ENCODE measurements around the gene CCDC50.

DNA sequence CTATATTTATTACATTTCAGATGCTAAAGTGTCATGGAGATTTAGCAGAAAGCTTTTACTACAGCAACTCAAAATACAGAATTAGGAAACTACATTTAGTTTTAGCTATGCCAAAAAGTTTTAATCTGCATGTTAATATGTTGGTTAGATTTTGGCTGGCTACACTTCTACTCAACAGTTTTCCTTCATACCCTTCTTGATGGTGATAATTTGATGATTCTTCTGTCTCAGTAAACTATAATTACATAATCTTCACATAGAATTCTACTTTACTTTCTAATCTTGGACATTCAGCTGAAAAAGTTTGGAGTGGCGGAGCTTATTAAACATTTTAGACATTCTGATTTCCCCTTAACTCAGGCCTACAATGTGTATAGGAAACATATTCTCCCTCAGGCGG is 11.2 kb downstream of the CCDC50 start:
- TF ChIP-seq EZH2phosphoT487 (IDR thresholded peaks at IDR 0.05; ENCODE audit: borderline replicate concordance) (no peak), CTCF (conservative IDR thresholded peaks at IDR 0.05; ENCODE audit: low read length) (no peak)

Data from Loucy (cell line).